AG04450 (cell line): ENCODE data around the gene EEF1A1. TPM values are rescaled to one million over a fixed set of nuclear protein-coding genes. Genes with fewer than 3 reads are reported as not detected.
"Not testable (repeated sequence)": the region's sequence is repeated elsewhere in the genome, so short reads cannot be mapped to it uniquely, and the experiment has no call there.

Experiments
- CTCF ChIA-PET: fragments of 300-600, 350-600 bp; formaldehyde crosslinking; extraction: SDS; loops from one replicate; lab custom pipeline; 2022; ENCODE audit warnings: antibody characterized with exemption, inconsistent platforms; lab: Charles Lee
- POLR2A ChIA-PET: fragments of 350-600 bp; formaldehyde crosslinking; extraction: SDS; loops from one replicate; lab custom pipeline; 2021; ENCODE audit warnings: antibody characterized with exemption, inconsistent platforms; lab: Yijun Ruan, JAX
- DNase-seq: peaks from one replicate; pipeline ENCODE4 v3.0.0-alpha.2; 2011; ENCODE audit warnings: low read depth, low spot score
- H3K27ac ChIP-seq: one replicate; pipeline ENCODE4 v1.5.1; 2012; ENCODE audit warnings: low read depth, low read length, control low read depth
- H3K27me3 ChIP-seq: one replicate; pipeline ENCODE4 v1.6.0; 2012; ENCODE audit warnings: low read length; ENCODE audit not compliant: control insufficient read depth, insufficient read depth
- H3K4me3 ChIP-seq: 2 replicates; pipeline ENCODE4 v1.5.1; 2011; ENCODE audit warnings: mild to moderate bottlenecking, low read depth, low read length, control low read depth
- H3K9me3 ChIP-seq: 2 replicates; pipeline ENCODE4 v1.5.1; 2012; ENCODE audit warnings: low read length; ENCODE audit not compliant: control insufficient read depth, insufficient read depth
- CTCF ChIP-seq: IDR thresholded peaks from 2 replicates; pipeline ENCODE4 v1.5.1; 2011; ENCODE audit warnings: low read depth, low read length, control low read depth, inconsistent platforms
- polyA plus RNA-seq: library from polyadenylated mRNA; depleted of rRNA; stranded (reverse); fragments of >200 nt; gene quantifications from 2 replicates; pipeline ENCODE4 v1.2.3, GENCODE V29; 2011

Gene EEF1A1
- polyA plus RNA-seq, 1 experiment: 25,115 TPM

- Histone ChIP-seq H3K27ac (no peak overlapping the region), H3K27me3 (no peaks in the 10 kb centered on the region), H3K4me3 (no peak overlapping the region), H3K9me3 (no peaks in the 10 kb centered on the region)
- DNase-seq: no peak
- CTCF ChIA-PET: interaction anchor here (2.1 kb wide), 1 partner anchor 46 kb away, joined by 6 read pairs; no protein-coding TSS in a partner anchor
- POLR2A ChIA-PET: interaction anchor here (2.6 kb wide), 1 partner anchor 44 kb away, joined by 16 read pairs; the partner anchor contains the start of gene EEF1A1
- no peak for TF ChIP-seq CTCF
These were observed 43.9 kb upstream of the EEF1A1 start for GRCh38 chr6:73564578-73565345.

- CTCF ChIA-PET: interaction anchor here (0.6 kb wide), 1 partner anchor 111 kb away, joined by 3 read pairs; no protein-coding TSS in a partner anchor
- POLR2A ChIA-PET: interaction anchor here (0.8 kb wide), 1 partner anchor 41 kb away, joined by 3 read pairs; no protein-coding TSS in a partner anchor
These were observed 41.7 kb upstream of the EEF1A1 start for GRCh38 chr6:73562558-73562957.

GRCh38 chr6:73560853-73561407, 40.1 kb upstream of the EEF1A1 start:
- Histone ChIP-seq H3K9me3 (no peaks in the 10 kb centered on the region), H3K27me3 (no peaks in the 10 kb centered on the region), H3K27ac (no peak overlapping the region), H3K4me3 (no peak overlapping the region)
- TF ChIP-seq CTCF: no peak
- POLR2A ChIA-PET: no interaction called here
- no peak for DNase-seq
- CTCF ChIA-PET: no interaction called here

More at GRCh38 chr6:73562558-73562957, 41.7 kb upstream of the EEF1A1 start:
- Histone ChIP-seq H3K9me3 (no peaks in the 10 kb centered on the region), H3K27ac (no peak overlapping the region), H3K4me3 (no peak overlapping the region), H3K27me3 (no peaks in the 10 kb centered on the region)
- no peak for DNase-seq
- TF ChIP-seq CTCF: no peak

GRCh38 chr6:73560182-73560732, 39.4 kb upstream of the EEF1A1 start:
- no peak overlapping the region for H3K4me3 ChIP-seq
- no peak for DNase-seq
- H3K9me3 ChIP-seq: no peaks in the 10 kb centered on the region
- no peak overlapping the region for H3K27ac ChIP-seq
- ChIA-PET CTCF (no interaction called here), POLR2A (no interaction called here)
- H3K27me3 ChIP-seq: no peaks in the 10 kb centered on the region
- TF ChIP-seq CTCF: no peak

- DNase-seq, POLR2A ChIA-PET: not testable (repeated sequence)
These were observed 38.6 kb upstream of the EEF1A1 start for GRCh38 chr6:73559399-73559794.

More at GRCh38 chr6:73559399-73559794, 38.6 kb upstream of the EEF1A1 start:
- H3K27ac ChIP-seq, H3K9me3 ChIP-seq, CTCF ChIA-PET, H3K4me3 ChIP-seq, H3K27me3 ChIP-seq: not testable (repeated sequence)
